Tongue (tissue), 2 donors: ENCODE measurements around the gene ADAM10. TPM values are rescaled to one million over a fixed set of nuclear protein-coding genes. Genes with fewer than 3 reads are reported as not detected.
A peak's percentile ranks its signal among the peaks of the same experiment; 100 is the strongest.
"Not testable (repeated sequence)": the region's sequence is repeated elsewhere in the genome, so short reads cannot be mapped to it uniquely, and the experiment has no call there.

ENCODE experiments used
- DNase-seq: peaks from one replicate; pipeline ENCODE4 v3.0.0-alpha.2; 2015
- total RNA-seq: library from RNA; depleted of rRNA; stranded (reverse); fragments of >200 nt; gene quantifications from one replicate; pipeline ENCODE4 v1.2.3, GENCODE V29; 2014

Gene ADAM10, protein sequence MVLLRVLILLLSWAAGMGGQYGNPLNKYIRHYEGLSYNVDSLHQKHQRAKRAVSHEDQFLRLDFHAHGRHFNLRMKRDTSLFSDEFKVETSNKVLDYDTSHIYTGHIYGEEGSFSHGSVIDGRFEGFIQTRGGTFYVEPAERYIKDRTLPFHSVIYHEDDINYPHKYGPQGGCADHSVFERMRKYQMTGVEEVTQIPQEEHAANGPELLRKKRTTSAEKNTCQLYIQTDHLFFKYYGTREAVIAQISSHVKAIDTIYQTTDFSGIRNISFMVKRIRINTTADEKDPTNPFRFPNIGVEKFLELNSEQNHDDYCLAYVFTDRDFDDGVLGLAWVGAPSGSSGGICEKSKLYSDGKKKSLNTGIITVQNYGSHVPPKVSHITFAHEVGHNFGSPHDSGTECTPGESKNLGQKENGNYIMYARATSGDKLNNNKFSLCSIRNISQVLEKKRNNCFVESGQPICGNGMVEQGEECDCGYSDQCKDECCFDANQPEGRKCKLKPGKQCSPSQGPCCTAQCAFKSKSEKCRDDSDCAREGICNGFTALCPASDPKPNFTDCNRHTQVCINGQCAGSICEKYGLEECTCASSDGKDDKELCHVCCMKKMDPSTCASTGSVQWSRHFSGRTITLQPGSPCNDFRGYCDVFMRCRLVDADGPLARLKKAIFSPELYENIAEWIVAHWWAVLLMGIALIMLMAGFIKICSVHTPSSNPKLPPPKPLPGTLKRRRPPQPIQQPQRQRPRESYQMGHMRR
- total RNA-seq = 106 TPM

DNA sequence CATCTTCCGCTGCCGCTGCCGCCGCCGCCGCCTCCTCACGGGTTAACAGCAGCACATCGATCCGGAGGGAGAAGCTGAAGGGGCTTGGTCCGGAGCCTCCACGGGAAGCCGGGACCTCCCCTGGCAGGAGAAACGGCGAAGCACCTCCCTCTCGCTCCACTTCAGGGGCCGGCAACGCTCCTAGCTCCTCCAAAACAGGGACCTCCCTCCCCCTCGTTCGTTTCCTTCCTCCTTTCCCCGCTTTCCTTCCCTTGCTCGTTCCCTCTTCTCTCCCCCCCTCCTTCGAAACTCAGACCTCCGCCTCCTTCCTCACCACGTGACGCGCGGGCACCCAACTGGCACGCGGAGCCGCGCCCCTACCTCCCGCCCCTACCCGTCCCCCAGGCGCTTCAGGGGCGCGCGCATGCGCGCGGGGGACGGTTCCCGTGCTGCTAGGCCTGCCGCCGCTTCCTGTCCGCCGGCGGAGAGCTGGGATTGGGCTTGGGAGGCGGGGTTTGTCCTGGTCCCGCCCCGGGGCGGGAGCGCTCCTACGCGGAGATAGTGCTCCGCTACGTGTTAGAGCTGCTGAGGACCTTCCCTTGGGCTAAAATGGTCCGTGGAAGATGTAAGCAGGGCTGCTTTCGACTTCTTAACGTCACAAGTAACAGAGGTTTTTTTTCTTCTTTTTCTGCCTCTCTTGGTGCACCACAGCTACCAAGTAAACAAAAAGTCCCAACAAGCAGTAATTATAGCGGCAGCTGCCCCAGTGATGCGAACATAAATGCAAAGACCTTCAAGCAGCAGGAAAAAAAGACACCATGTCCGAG lies at the start of gene ADAM10:
ADAM10 (minus strand) TSS at position 176 of the 806 bp plus-strand sequence; CDS start at position 3, 173 bp downstream.
- peak; percentile 99 for DNase-seq

DNA sequence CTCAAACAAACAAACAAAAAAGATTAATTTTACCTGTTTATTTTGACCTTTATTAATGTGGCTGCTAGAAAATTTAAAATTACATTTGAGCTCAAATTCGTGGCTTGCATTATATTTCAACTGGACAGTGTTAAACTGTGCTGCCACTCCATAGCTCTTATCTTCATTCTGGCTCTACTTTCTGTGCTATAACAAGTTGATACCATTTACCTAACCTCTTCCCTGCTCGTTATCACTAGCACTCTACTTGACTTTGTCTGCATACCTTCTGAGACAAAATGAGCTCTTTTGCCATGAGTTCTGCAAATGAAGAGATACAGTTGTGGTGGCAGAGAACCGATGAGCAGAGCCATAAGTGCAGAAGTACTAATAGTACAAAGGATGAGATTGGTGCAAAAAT lies 48.0 kb upstream of the ADAM10 start:
- DNase-seq = no peak

DNA sequence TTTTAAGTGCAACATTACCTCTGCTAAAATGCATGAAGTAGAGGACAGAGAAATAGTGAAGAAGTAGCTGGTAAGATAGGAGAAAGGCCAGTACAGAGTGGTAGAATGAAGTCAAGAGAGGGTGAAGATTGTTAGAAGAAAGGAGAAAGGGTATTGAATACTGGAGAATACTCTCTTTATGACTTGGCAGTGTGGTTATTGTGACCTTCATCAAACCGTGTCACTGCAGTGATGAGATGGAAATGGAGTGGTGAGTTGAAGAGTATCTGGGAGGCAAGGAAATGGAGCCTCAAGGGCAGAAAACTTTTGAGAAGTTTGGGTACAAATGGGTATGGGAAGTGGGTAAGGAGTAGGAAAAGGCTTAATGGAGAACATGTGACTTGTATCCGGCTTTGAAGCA lies 46.3 kb upstream of the ADAM10 start:
- DNase-seq = no peak

DNA sequence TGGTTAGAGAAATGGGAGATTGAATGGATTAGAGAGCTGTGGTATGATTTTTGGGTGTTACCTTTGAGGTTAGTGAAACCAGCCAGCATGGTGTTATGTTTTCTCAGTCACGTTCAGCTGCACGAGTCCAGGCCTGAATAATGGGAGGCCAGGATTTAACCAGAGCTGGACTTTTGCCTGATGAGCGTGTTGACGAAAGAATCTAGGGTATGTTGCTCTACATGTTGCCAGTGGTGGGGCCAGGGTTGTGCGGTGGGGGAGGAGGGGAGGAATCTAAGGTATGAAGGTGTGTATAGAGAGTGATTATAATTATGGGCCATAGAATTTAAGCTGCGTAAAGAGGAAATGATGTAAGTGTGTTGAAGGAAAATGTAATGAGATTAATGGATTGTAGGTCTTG lies 44.4 kb upstream of the ADAM10 start:
- peak; percentile 13 for DNase-seq

DNA sequence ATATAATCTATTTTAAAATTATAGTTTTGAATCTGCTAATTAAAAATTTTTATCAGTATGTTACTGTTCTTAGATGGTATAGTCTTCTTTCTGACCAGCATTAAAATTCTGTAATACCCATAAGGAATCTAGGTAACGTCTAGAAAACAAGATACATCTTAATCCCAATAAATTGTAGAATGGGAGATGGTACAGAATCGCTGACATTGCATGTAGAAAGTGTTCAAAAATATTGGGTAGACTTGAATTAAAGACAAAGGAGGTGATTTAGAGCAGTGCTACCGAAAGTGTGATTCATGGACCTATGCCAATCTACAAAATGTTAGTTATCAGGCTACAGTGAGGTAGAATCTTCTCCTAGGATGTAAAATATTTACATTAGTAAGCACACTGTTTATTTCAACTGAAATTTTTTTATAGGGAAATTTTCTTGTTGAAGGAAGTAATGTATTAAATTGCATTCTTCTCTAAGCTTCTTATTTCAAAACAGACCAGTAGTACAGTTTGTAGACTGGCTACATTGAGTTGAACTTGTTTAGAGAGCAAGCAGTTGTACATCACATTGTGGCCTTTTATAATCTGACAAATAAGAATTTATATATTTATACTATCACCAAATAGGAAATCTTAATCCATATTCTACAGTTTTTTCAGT lies 38.7 kb upstream of the ADAM10 start:
- DNase-seq = no peak

DNA sequence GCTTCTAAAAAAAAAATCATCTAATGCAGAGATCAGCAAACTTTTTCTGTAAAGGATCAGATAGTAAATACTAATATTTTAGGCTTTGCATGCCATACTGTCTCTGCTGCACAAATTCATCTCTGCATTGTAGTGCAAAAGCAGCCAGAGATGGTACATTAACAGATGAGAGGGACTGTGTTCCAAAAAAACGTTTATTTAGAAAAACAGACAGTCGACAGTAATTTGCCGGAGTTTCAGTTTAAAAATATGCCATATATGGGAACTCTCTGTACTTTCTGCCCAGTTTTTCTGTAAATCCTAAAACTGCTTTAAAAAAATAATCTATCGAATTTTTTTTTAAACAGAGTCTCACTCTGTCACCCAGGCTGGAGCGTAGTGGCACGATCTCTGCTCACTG lies 35.8 kb upstream of the ADAM10 start:
- no peak for DNase-seq

DNA sequence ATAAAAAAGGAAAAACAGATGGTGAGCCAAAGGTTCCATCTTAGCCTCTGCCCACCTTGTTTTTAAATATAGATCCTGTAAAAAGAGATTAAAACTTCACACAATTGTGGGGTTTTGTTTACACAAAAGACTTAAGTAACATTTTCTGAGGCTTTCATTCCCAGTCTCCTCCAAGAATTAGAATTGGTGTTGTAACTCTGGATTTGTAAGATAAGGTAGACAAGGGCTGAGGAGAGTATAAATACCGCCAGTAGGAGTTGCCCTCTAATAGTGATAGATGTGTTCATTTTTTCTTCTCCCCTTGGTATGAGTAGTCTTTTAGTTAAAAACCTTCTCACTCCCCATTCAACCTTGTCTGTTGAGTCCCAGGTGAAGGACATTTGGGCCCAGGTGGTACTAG lies 30.0 kb upstream of the ADAM10 start:
- no peak for DNase-seq

DNA sequence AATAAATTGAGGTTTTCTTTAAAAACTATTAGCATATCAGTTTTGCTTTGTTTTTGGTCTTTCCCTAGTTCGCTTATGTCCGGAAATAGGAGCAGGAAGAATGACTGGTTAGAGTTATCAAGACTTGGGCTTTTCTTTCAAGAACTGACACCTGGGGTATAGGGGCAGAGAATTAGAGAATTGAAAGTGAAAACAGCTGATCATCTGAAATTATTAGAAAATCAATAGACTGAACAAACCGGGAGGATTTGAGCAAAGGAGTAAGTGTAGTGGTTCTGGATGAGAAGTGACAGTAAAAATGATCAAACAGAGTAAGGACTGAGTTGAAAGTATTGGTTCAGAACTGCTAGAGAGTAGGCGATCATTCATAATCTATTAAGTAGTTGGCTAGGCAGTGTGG lies 27.6 kb upstream of the ADAM10 start:
- DNase-seq = no peak

DNA sequence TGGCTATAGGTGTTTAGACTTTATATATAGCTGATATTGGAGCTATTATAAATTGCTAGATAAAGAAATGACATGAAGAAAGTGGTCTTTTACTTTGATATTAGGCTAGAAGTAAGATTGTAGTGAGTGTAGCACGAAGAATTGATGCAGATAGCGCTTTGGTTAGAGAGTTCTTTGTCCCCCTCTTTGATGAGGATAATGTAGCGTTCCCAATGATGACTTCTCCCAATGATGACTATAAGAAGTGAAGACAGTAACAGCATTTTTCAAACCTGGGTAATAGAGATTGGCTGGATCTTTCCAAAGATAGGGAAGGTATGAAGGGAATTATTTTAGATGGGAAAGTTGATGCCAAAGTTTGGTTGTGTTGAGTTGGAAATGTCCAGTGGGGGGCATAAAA lies 25.9 kb upstream of the ADAM10 start:
- DNase-seq = no peak

DNA sequence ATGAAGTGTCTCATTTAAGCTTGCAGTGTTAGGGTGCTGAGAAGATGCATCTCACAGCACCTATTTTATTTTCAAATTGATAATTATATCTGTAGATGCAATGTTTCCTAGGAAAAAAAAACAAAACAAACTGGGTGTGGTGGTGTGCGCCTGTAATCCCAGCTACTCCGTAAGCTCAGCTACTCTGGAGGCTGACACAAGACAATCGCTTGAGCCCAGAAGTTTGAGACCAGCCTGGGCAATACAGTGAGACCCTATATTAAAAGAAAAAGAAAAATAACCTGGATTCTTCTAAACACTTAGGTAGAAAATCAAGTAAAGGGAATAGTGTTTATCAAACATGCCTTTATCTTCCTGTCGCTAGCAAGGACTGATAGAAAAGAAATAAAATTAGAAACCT lies 23.5 kb upstream of the ADAM10 start:
- DNase-seq = no peak

DNA sequence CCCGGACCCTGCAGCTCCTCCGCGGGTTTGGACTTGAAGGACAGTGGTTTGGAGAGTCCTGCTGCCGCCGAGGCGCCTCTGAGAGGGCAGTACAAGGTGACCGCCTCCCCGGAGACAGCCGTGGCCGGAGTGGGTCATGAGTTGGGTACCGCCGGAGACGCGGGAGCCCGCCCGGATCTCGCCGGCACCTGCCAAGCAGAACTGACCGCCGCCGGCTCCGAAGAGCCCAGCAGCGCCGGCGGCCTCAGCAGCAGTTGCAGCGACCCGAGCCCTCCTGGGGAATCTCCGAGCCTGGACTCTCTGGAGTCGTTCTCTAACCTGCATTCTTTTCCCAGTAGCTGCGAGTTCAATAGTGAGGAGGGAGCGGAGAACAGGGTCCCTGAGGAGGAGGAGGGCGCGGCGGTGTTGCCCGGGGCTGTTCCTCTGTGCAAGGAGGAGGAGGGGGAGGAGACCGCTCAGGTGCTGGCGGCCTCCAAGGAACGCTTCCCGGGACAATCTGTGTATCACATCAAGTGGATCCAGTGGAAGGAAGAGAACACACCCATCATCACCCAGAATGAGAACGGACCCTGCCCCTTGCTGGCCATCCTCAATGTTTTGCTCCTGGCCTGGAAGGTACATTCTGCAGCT lies 22.2 kb upstream of the ADAM10 start:
- peak; percentile 54 for DNase-seq

DNA sequence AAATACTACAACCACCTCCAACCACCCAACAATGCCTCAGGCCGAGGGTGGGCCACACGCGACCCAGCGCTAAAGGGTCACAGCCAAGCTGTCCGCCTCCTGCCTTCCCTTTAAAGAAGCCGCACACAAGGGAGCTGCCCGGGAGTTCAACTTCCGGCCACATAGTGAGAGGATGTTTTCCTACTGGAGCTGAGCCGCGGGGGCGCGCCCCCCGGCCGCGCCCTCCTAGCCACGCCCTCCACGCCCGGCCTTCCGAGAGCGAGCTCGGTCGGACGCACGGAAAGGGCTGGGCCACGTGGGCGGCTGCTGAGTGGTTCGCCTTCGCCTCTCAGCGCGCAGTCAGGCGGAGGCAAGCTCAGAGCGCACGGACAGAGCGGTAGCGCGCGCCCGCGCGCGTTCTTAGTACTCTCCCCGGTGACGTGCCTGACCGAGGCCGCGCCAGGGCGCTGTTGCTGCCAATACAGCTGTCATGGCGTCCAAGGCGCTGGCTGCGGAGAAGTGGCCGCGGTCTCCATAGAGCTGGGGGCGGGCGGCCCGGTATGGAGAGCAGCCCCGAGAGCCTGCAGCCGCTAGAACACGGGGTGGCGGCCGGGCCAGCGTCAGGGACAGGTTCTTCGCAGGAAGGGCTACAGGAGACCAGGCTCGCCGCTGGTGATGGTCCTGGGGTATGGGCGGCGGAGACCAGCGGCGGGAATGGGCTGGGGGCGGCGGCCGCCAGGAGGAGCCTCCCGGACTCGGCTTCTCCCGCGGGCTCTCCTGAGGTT lies 21.5 kb upstream of the ADAM10 start, which contains the start of gene MINDY2:
MINDY2 (plus strand) TSS at position 446 of the 764 bp plus-strand sequence; CDS start at position 540, 94 bp downstream.
- peak; percentile 99 for DNase-seq

DNA sequence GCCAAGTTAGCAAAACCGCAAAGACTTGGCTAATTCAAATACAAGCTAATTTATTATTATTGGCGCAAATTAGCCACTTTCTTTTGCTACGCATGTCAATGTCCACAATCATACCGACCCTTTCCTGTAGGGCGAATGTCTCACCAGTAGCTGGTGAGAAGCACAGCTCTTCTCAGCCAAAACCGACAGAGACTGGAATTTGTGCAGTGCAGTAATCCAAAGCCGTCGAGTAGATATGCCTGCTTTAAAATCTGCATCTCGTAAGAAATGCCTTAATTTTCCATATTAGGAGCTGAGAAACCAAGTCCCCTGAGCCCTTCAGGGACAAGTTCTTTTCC lies 21.0 kb upstream of the ADAM10 start:
- DNase-seq = no peak

DNA sequence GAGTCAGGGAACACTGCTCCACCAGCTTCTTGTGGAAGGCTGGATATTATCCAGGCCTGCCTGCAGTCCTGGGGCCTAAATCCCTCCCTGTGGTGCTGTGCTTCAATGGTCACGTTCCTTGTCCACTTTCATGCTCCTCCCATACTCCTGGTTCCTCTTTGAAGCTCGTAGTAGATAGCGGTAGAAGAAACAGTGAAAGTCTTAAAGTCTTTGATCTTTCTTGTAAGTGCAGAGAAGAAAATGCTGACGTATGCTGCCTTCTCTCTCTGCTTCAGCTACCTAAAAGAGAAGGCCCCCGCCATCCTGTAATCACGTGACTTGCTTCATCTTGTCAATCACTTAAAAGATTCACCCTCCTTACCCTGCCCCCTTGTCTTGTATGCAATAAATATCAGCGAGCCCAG lies 19.1 kb upstream of the ADAM10 start:
- DNase-seq = not testable (repeated sequence)

DNA sequence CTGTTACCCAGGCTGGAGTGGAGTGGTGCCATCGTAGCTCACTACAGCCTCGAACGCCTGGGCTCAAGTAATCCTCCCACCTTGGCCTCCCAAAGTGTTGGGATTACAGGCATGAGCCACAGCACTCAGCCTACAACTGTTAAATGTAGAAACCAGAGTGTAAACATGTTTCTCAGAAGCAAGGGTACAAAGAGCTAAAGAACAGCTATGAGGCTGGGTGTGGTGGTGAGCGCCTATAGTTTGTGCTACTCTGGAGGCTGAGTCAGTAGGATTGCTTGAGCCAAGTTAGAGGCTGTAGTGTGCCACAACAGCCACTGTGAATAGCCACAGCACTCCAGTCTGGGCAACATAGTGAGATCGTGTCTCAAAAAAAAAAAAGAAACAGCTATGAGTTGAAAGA lies 16.8 kb upstream of the ADAM10 start:
- DNase-seq = no peak

DNA sequence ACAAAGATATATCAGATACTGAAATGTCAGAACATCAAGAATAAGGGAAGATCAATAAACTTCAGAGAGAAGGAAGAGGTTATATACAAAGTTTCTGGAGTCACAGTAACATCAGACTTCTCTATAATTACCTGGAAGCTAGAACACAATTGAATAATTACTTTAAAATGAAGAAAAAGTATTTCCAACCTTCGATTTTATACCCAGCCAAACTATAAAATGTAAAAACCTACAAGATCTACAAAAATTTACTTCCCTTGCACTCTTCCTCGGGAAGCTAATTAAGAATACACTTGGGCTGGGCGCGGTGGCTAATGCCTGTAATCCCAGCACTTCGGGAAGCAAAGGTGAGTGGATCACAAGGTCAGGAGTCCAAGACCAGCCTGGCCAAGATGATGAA lies 15.0 kb upstream of the ADAM10 start:
- no peak for DNase-seq

DNA sequence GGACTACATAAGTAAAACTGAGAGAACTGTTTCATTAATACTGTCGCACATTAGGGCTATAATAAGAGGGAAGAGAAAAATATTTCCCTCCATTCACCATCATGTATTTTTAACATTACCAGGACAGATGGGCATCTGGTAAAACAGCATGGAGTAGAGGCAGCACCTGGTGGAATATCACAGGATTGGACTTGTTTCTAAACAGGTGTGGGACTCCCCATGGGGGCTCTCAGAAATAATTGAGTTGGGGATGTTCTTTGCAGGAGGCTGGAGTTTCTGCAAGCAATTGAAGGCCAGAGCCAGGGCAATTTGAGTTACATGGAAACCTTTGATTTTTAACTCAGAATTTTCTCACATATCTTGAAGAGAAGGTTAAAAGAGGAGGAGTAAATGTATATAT lies 13.2 kb upstream of the ADAM10 start:
- no peak for DNase-seq

DNA sequence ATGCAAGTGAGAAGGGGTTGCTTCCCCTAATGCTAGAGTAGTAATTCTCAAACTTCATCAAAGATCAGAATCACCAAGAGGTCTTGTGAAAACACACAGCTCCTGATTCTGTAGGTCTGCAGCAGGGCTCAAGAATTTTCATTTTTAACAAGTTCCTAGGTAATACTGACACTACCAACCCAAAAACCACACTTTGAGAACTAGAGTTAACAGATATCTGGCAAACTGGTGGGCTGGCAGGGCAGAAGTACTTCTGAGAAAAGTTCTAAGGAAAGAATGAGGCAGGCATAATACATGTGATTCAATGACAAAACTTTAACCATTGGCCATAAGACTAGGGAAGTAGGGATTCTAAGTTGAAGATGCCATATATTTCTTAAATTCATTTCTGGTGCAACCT lies 12.8 kb upstream of the ADAM10 start:
- no peak for DNase-seq

DNA sequence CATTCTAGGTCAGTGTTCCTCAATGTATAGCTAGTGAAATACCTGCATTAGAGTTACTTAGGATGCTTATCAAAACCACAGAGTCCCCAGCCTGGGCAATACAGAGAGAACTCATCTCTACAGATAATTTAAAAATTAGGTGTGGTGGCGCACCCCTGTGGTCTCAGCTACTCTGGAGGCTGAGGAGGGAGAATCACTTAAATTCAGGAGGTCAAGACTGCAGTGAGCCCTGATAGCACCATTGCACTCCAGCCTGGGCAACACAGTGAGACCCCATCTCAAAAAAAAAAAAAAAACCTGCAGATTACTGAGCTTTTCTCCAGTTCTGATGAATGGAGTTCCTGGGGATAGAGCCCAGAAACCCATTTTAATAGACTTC lies 11.5 kb upstream of the ADAM10 start:
- DNase-seq = no peak

DNA sequence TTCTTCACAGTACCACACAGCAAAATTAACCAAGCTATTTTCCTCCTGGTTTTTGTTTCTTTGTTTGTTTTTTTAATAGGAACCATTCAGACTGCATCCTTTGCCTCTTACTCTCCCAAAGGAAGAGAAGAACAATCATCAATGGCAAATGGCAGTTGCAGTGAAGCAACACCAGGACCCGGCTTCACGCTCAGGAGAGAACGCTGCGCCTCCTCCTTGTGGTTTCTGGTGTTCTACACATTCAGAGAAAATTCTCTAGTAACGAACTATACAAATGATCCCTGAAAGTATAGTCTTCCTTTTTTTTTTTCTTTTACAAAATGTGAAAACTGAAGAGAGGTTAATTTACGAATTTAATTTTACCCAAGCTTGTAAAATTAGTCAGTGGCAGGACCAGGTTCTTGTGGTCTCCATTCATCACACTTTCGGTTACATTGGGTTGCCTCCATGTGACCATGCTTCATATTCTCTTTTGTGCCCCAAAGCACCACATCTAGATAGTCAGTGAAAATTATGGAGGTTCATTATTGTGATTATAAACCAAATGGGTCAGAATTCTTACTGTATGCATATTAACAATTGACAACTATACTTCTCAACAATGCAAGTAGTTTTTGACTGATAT lies 11.0 kb upstream of the ADAM10 start:
- DNase-seq = no peak

DNA sequence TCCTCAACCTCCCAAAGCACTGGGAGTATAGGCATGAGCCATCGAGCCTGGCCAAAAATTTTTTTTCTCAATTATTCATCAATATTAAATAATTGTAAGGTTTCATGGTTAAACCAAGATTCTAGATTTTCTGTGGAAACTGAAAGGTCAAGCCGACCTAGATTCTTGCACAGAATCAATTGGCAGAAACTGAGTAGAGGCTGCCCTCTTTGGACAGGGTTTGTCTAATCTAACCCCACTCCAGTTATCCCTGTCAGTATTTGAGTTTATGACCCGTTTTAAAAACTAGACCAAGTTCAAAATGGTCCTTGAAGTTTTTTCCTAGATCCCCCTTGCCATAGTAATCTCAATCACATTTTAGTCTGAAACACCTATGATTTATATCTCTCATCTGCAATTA lies 8.6 kb upstream of the ADAM10 start:
- no peak for DNase-seq
